HL-60/S4 (cell line): ENCODE results near the gene CDK2AP2.
"Not testable (repeated sequence)": the region's sequence is repeated elsewhere in the genome, so short reads cannot be mapped to it uniquely, and the experiment has no call there.

Experiments
- in situ Hi-C: fragments of 300-500 bp; cut with MboI; formaldehyde crosslinking; loops from 2 replicates; pipeline ENCODE4 v1.14.3; 2022; ENCODE audit warnings: low sequenced_read_pairs

CDK2AP2 gene, protein sequence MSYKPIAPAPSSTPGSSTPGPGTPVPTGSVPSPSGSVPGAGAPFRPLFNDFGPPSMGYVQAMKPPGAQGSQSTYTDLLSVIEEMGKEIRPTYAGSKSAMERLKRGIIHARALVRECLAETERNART

DNA sequence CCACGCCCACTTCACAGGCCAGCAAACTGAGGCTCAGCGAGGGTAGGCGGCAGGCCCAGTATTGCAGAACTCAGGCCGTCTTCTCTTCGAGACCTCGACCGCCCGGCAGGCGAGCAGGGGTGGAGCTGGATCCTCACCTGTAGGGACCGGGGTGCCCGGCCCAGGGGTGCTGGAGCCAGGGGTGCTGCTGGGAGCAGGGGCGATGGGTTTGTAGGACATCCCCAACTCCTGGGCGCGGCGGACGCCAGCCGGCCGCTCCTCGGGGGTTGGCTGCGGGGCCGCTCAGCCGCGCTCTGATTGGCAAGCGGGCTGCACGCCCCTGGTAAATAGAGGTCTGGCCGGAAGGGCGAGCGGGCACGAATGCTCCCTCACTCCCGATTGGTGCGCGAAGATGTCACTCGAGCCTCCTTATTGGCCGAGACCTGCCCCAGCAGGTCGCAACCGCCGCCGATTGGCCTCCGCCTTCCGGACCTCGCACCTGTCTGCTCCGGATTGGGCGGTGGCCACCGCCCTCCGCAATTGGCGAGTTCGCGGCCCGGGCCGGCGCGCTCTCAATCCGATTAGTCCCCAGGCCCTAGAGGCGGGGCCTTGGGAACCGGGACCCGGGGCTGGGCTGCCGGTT, at the start of gene CDK2AP2:
Gene CDK2AP2 (minus strand): TSS at position 299 of the 622 bp plus-strand sequence. CDS start 80 bp downstream, at position 219.
- in situ Hi-C loops: no loop called here

- in situ Hi-C loops: no loop called here
Observed at GRCh38 chr11:67556244-67556643, 48.3 kb upstream of the CDK2AP2 start.

DNA sequence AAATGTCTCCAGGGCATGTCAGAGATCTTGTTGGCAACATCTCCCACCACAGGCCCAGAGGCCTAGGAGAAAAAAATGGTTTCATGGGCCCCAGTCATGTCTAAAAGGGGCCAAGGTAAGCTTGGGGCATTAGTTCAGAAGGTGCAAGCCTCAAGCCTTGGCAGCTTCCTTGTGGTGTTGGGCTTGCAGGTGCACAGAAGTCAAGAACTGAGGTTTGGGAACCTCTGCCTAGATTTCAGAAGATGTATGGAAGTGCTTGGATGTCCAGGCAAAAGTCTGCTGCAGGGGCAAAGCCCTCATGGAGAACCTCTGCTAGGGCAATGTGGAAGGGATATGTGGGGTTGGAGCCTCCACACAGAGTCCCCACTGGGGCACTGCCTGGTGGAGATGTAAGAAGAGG, 43.7 kb upstream of the CDK2AP2 start:
- in situ Hi-C loops: not testable (repeated sequence)

GRCh38 chr11:67551127-67551526, 43.2 kb upstream of the CDK2AP2 start:
- in situ Hi-C loops: no loop called here

GRCh38 chr11:67548555-67549110, 40.7 kb upstream of the CDK2AP2 start:
- in situ Hi-C loops: no loop called here

- in situ Hi-C loops: not testable (repeated sequence)
Observed at GRCh38 chr11:67548112-67548511, 40.1 kb upstream of the CDK2AP2 start.

DNA sequence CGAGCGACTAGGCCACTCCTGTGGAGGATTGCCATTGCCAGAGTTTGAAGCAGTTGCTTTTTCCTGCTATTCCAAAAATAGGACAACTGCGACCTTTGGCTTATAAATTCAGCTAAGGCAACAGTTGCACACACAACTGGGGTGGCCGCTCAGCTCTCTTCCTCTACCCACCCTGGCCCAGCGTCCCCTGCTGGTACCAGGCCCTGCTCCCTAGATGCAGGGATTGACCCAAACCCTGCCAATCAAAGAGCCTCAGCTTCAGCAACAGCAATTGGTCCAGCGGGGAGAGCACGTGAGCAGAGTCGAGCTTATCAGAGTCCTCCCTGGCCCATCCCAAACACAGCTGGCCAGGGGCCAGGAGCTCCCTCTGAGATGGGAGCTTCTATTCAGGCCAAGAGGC, 37.3 kb upstream of the CDK2AP2 start:
- in situ Hi-C loops: no loop called here

- in situ Hi-C loops: no loop called here
Observed at GRCh38 chr11:67544616-67545242, 36.8 kb upstream of the CDK2AP2 start.

DNA sequence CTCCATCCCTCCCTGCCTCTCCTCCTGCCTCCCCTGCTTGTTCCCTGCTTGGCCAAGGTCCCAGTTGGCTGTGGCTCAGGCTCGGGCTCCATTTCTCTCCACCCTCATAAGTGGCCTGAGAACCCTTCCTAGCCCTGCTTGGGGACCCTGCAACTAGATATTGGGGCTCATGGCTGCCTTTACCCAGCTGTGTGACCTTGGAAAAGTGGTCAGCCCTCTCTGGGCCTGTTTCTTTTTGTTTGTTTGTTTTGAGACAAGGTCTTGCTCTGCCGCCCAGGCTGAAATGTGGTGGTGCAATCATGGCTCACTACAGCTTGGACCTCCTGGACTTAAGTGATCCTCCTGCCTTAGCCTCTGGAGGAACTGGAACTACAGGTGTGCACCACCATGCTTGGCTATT, 35.6 kb upstream of the CDK2AP2 start:
- in situ Hi-C loops: no loop called here

- in situ Hi-C loops: no loop called here
Observed at GRCh38 chr11:67542971-67543370, 35.0 kb upstream of the CDK2AP2 start.

- in situ Hi-C loops: no loop called here
Observed at GRCh38 chr11:67542169-67542568, 34.2 kb upstream of the CDK2AP2 start.

DNA sequence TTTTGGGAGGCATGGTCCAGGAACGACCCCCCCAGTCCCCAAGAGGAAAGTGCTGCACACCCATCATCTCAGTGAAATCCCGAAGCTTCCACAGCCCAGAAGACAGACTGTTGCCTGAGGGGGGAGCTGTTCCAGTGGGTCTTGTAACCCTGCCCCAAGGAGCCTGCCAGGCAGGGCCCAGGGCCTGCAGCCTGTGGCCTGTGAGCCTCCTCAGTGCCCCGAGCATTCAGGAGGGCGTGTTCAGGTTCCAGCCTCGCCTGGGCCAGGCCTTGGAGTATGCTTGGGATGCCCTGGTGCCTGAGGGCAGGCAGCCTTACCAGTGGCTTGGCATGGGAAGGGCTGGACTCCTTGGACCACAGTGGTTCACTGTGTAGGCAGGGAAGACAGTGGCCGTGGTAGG, 33.2 kb upstream of the CDK2AP2 start:
- in situ Hi-C loops: no loop called here

GRCh38 chr11:67539550-67539949, 31.6 kb upstream of the CDK2AP2 start:
- in situ Hi-C loops: no loop called here

- in situ Hi-C loops: no loop called here
Observed at GRCh38 chr11:67538823-67539505, 31.0 kb upstream of the CDK2AP2 start.

- in situ Hi-C loops: no loop called here
Observed at GRCh38 chr11:67538306-67538705, 30.3 kb upstream of the CDK2AP2 start.

DNA sequence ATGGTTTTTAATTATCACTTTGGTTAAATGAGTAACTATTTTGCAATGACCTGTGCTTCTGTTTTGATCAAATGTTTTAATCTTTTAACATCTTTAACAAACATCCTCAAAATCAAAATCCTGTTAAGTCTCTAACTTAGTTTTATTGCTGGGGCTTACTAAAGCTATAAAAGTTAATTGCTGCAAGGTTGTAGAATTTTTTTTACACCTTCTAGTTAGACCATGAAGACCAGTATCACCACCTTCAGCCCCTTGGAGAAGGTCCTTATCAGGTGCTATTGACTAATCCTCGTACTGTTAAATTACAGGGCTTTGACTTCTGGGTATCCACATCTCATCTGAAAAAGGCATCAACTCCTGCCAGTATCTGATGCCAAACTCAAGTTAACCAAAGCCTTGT, 27.6 kb upstream of the CDK2AP2 start:
- in situ Hi-C loops: no loop called here

DNA sequence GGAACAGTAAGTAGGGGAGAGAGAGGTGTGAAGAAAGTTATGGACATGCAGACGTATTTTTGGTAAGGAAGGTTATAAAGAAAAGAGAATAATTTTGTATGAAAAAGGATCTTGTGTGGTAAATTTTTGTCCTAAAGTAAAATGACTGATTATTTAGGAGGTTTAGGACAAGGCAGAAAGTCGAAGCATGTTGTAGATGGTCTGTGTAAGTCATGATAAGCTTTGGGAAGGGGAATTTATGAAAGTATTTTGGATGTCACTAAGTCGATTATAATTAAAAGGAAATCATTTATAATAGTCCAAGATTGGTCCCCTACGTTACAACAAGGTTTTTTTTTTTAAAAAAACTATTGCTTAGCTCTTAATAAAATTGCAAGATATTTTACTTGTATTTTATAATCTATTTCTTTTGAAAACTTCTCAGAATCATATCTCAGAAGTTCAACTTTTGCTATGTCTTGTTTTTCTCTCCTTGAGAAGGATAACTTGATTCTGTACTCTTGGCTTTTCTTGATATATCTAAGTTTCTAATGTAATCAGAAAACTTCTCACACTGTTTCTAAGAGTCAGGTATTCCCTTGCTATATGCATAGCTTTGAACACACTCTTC, 26.2 kb upstream of the CDK2AP2 start:
- in situ Hi-C loops: no loop called here

DNA sequence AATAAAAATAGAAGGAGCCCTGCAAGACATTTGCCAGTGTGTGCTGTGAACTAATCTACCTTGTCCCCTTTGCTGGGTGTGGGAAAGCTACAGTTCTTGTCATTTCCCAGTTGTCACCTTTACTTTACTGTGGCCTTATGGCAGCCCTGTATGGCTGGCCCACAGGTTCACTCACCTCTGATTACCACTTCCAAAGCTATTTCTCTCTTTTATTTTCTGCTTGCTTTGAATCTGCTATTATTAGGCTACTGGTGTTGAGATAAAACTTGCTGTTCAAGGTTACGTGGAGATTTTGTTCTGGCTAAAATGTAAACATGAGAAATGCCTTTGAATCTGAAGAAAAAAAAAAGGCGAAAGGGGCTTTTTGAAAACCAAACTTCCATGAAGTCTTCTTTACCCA, 24.9 kb upstream of the CDK2AP2 start:
- in situ Hi-C loops: no loop called here

DNA sequence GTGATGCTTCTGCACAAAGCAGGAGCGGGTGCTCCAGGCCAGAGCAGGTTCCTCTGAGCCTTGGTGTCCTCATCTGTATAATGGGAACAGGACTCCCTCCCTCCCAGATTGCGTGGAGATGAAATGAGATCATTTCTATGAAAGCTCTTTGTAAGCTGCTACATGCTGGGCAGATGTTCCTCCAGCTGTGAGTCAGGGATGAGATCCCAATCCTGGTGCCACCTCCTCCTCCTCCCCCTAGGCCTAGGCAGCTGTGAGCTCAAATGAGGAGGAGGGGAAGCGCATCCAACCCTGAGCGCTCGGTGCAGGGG, 22.3 kb upstream of the CDK2AP2 start:
- in situ Hi-C loops: no loop called here

DNA sequence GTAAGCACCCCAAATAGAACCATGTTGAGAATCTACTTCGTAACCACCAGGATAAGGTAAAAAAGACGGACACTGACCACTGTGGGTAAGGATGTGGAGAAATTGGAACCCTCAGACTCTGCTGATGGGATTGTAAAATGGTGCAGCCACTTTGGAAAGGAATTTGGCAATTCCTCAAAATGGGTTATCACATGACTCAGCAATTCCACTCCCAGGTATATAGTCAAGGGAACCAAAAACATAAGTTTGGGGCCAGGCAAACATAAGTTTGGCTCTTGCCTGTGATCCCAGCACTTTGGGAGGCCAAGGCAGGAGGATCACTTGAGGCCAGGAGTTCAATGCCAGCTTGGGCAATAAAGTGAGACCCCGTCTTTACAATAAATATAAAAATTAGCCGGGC, 20.4 kb upstream of the CDK2AP2 start:
- in situ Hi-C loops: no loop called here

- in situ Hi-C loops: no loop called here
Observed at GRCh38 chr11:67525275-67525976, 17.5 kb upstream of the CDK2AP2 start.
